Measurements from ENCODE around the gene CSAD.

DNA sequence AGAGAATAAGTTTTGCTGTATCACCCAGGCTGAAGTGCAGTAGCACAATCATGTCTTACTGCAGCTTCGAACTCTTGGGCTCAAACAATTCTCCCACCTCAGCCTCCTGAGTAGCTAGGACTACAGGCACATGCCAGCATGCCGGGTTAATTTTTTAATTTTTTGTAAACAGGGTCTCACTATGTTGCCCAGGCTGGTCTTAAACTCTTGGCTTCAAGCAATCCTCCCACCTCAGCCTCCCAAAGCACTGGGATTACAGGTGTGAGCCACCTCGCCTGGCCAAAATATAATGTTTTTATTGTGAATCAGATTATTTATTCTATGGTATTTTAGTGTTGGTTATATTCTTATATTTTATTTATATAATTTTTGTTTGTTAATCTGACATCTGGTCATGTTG lies 4.0 kb downstream of the CSAD start:
- TF ChIP-seq, protein P1, sequence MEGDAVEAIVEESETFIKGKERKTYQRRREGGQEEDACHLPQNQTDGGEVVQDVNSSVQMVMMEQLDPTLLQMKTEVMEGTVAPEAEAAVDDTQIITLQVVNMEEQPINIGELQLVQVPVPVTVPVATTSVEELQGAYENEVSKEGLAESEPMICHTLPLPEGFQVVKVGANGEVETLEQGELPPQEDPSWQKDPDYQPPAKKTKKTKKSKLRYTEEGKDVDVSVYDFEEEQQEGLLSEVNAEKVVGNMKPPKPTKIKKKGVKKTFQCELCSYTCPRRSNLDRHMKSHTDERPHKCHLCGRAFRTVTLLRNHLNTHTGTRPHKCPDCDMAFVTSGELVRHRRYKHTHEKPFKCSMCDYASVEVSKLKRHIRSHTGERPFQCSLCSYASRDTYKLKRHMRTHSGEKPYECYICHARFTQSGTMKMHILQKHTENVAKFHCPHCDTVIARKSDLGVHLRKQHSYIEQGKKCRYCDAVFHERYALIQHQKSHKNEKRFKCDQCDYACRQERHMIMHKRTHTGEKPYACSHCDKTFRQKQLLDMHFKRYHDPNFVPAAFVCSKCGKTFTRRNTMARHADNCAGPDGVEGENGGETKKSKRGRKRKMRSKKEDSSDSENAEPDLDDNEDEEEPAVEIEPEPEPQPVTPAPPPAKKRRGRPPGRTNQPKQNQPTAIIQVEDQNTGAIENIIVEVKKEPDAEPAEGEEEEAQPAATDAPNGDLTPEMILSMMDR (IDR thresholded peaks at IDR 0.05; ENCODE audit: low read depth, low read length) = no peak
- no peak for TF ChIP-seq EZH2phosphoT487 (IDR thresholded peaks at IDR 0.05; ENCODE audit: low read depth)

All from OCI-LY3 (cell line).